K562 (cell line): ENCODE measurements around the gene PLCB4.

Source experiments
- CCAR2 ChIP-seq: fragments of 200-400 bp; formaldehyde crosslinking; IDR thresholded peaks from 2 replicates; pipeline ENCODE4 v1.6.1; 2017; ENCODE audit warnings: mild to moderate bottlenecking, low read depth, low read length
- JUN ChIP-seq, 2 experiments: sonication (generic) in 1 of 2; formaldehyde crosslinking in 1 of 2; IDR thresholded peaks; 2 replicates each; pipeline versions ENCODE4 v1.6.1 to v1.8.0; 2012 to 2022; ENCODE audit warnings: borderline replicate concordance in 2 of 2, mild to moderate bottlenecking in 2 of 2, improper control_type of control experiment in 1 of 2, low read depth in 1 of 2, low read length in 1 of 2, missing genetic modification reagents in 1 of 2
- KDM5B ChIP-seq: fragments of 200-600 bp; sonication (generic); IDR thresholded peaks from 2 replicates; pipeline ENCODE4 v1.6.1; 2012; ENCODE audit warnings: low read depth, mild to moderate bottlenecking, moderate library complexity, low read length, control low read depth, inconsistent platforms; ENCODE audit not compliant: insufficient replicate concordance
- KLF10 ChIP-seq: fragments of 250-450 bp; sonication (Bioruptor Pico); IDR thresholded peaks from 2 replicates; pipeline ENCODE4 v1.6.1; 2021; ENCODE audit warnings: matching md5 sums
- TBP ChIP-seq: optimal IDR thresholded peaks from 2 replicates; pipeline ENCODE3; 2011; ENCODE audit warnings: low read depth, low read length, improper control_type of control experiment
- TEAD1 ChIP-seq, 2 experiments: fragments of 450-650 bp in 1 of 2; sonication (generic) in 1 of 2; formaldehyde crosslinking; IDR thresholded peaks; 2 replicates each; pipeline versions ENCODE4 v1.4.0 to v1.8.0; 2020 to 2022; ENCODE audit warnings: mild to moderate bottlenecking in 2 of 2, missing genetic modification reagents in 1 of 2
- TFAM ChIP-seq: fragments of 250-450 bp; sonication (Bioruptor Pico); conservative IDR thresholded peaks from 2 replicates; pipeline ENCODE4 v1.5.0; 2021; ENCODE audit warnings: mild to moderate bottlenecking, moderate library complexity
- TF ChIP-seq, protein P1 (sequence below), 3 experiments: IDR thresholded peaks in 2 of 3; conservative IDR thresholded peaks in 1 of 3; 2 replicates each; pipeline ENCODE4 v1.5.1; 2011 to 2012; ENCODE audit warnings: low read length in 3 of 3, mild to moderate bottlenecking in 3 of 3, control low read depth in 2 of 3, improper control_type of control experiment in 1 of 3, inconsistent platforms in 1 of 3, low read depth in 1 of 3, mixed read lengths in 1 of 3, moderate library complexity in 1 of 3; ENCODE audit not compliant: insufficient read depth in 2 of 3
- TF ChIP-seq, protein P2 (sequence below): sonication (generic); formaldehyde crosslinking; IDR thresholded peaks from 2 replicates; pipeline ENCODE4 v1.8.1; 2022; ENCODE audit warnings: missing genetic modification reagents
- TF ChIP-seq, protein P3 (sequence below): fragments of 250-450 bp; sonication (Bioruptor Pico); IDR thresholded peaks from 2 replicates; pipeline ENCODE4 v1.5.0; 2022; ENCODE audit warnings: mild to moderate bottlenecking
- TF ChIP-seq, protein P4 (sequence below), 2 experiments: fragments of 450-650 bp in 1 of 2; sonication (generic) in 1 of 2; formaldehyde crosslinking; conservative IDR thresholded peaks; 2 replicates each; pipeline versions ENCODE4 v1.4.0 to v1.8.1; 2020 to 2022; ENCODE audit warnings: mild to moderate bottlenecking in 1 of 2, missing genetic modification reagents in 1 of 2

DNA sequence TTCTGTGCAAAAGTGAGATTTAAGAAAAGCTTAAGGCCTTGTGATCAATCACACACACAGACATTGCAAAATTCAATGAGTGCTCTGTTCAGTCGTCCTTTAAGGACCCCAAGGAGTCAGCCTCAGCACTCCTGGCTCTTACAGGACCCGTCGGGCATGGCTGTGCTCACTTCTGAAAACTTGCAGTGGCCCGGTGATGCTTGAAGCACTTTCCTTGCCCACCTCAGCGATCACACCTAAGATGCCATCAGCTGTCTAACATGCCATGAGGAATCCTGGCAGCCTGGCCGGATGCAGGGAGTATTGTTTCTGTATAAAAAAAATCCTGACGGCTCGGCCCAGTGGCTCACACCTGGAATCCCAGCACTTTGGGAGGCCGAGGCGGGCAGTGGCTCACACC, 344.1 kb downstream of the PLCB4 start:
- TF ChIP-seq, protein P1, sequence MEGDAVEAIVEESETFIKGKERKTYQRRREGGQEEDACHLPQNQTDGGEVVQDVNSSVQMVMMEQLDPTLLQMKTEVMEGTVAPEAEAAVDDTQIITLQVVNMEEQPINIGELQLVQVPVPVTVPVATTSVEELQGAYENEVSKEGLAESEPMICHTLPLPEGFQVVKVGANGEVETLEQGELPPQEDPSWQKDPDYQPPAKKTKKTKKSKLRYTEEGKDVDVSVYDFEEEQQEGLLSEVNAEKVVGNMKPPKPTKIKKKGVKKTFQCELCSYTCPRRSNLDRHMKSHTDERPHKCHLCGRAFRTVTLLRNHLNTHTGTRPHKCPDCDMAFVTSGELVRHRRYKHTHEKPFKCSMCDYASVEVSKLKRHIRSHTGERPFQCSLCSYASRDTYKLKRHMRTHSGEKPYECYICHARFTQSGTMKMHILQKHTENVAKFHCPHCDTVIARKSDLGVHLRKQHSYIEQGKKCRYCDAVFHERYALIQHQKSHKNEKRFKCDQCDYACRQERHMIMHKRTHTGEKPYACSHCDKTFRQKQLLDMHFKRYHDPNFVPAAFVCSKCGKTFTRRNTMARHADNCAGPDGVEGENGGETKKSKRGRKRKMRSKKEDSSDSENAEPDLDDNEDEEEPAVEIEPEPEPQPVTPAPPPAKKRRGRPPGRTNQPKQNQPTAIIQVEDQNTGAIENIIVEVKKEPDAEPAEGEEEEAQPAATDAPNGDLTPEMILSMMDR (IDR thresholded peaks at IDR 0.05 in 2 of 3, conservative IDR thresholded peaks at IDR 0.05 in 1 of 3; ENCODE audit: insufficient read depth in 2 of 3, low read depth in 1 of 3, low read length in 3 of 3): no peak
- no peak for TF ChIP-seq KLF10 (CRISPR knock-in tag)
- no peak for TF ChIP-seq KDM5B
- TF ChIP-seq, protein P2, sequence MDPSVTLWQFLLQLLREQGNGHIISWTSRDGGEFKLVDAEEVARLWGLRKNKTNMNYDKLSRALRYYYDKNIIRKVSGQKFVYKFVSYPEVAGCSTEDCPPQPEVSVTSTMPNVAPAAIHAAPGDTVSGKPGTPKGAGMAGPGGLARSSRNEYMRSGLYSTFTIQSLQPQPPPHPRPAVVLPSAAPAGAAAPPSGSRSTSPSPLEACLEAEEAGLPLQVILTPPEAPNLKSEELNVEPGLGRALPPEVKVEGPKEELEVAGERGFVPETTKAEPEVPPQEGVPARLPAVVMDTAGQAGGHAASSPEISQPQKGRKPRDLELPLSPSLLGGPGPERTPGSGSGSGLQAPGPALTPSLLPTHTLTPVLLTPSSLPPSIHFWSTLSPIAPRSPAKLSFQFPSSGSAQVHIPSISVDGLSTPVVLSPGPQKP (CRISPR knock-in tag): no peak
- TF ChIP-seq, protein P3, sequence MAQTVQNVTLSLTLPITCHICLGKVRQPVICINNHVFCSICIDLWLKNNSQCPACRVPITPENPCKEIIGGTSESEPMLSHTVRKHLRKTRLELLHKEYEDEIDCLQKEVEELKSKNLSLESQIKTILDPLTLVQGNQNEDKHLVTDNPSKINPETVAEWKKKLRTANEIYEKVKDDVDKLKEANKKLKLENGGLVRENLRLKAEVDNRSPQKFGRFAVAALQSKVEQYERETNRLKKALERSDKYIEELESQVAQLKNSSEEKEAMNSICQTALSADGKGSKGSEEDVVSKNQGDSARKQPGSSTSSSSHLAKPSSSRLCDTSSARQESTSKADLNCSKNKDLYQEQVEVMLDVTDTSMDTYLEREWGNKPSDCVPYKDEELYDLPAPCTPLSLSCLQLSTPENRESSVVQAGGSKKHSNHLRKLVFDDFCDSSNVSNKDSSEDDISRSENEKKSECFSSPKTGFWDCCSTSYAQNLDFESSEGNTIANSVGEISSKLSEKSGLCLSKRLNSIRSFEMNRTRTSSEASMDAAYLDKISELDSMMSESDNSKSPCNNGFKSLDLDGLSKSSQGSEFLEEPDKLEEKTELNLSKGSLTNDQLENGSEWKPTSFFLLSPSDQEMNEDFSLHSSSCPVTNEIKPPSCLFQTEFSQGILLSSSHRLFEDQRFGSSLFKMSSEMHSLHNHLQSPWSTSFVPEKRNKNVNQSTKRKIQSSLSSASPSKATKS: no peak
- TF ChIP-seq TEAD1 (CRISPR knock-in tag; IDR thresholded peaks at IDR 0.05): no peak
- no peak for TF ChIP-seq JUN (IDR thresholded peaks at IDR 0.05; ENCODE audit: borderline replicate concordance, low read depth, low read length)
- no peak for TF ChIP-seq JUN (CRISPR knock-in tag; IDR thresholded peaks at IDR 0.05; ENCODE audit: borderline replicate concordance)
- no peak for TF ChIP-seq TBP
- no peak for TF ChIP-seq TFAM
- no peak for TF ChIP-seq CCAR2
- TF ChIP-seq, protein P4, sequence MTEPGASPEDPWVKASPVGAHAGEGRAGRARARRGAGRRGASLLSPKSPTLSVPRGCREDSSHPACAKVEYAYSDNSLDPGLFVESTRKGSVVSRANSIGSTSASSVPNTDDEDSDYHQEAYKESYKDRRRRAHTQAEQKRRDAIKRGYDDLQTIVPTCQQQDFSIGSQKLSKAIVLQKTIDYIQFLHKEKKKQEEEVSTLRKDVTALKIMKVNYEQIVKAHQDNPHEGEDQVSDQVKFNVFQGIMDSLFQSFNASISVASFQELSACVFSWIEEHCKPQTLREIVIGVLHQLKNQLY (CRISPR knock-in tag; conservative IDR thresholded peaks at IDR 0.05): no peak
